Measurements from ENCODE around the gene SEMA4A. TPM values are rescaled to one million over a fixed set of nuclear protein-coding genes. Genes with fewer than 3 reads are reported as not detected.
A peak's percentile ranks its signal among the peaks of the same experiment; 100 is the strongest.

SEMA4A gene
- total RNA-seq, 3 donors from 2014 or later = 1.4 to 21.5 (median 9.2) TPM

DNA sequence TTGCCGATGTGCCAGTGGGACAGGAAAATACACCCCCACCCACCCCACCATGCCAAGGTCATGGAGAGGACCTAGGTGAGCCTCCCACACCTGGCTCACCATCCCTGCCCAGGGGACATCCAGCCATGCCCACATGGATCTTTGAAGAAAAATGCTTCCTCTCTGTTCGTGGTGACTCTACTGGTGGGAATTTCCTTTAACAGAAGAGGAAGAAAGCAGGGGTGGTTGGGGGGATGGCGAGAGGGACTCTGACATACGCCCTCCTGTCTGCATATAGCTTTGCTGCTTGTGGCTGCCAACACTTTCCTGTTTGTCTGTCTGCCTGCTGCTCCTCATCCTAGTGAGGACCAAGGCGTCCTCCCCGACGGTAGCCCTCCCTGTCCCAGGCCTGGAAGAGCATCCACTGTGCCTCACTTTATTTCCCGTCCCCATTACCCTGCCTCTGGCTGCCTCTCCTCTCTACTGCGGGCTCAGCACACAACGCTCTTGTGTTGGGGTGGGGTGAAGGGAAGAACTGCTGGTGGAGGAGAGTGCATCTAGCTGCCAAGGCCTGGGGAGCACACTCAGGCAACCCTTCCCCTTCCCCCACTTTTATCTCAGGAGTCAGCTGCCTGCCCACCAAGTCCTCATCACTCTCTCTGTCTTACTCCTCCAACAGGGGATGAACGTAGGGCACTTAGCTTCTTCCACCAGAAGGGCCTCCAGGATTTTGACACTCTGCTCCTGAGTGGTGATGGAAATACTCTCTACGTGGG lies 2.5 kb downstream of the SEMA4A start:
- intact Hi-C loops (cut with DNase I; ENCODE audit: low total_unique reads) = no loop called here
- H3K4me3 ChIP-seq = no peak overlapping the region
- H3K27ac ChIP-seq = no peak overlapping the region
- TF ChIP-seq POLR2AphosphoS5 (IDR thresholded peaks at IDR 0.05) (no peak), POLR2A (IDR thresholded peaks at IDR 0.05) (no peak)
- TF ChIP-seq, protein P1, sequence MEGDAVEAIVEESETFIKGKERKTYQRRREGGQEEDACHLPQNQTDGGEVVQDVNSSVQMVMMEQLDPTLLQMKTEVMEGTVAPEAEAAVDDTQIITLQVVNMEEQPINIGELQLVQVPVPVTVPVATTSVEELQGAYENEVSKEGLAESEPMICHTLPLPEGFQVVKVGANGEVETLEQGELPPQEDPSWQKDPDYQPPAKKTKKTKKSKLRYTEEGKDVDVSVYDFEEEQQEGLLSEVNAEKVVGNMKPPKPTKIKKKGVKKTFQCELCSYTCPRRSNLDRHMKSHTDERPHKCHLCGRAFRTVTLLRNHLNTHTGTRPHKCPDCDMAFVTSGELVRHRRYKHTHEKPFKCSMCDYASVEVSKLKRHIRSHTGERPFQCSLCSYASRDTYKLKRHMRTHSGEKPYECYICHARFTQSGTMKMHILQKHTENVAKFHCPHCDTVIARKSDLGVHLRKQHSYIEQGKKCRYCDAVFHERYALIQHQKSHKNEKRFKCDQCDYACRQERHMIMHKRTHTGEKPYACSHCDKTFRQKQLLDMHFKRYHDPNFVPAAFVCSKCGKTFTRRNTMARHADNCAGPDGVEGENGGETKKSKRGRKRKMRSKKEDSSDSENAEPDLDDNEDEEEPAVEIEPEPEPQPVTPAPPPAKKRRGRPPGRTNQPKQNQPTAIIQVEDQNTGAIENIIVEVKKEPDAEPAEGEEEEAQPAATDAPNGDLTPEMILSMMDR (IDR thresholded peaks at IDR 0.05) = no peak
- peaks cover 6 to 9% of the 10 kb centered on the region in 2 donors for H3K4me1 ChIP-seq
- H3K9me3 ChIP-seq = no peaks in the 10 kb centered on the region
- H3K36me3 ChIP-seq = no peaks in the 10 kb centered on the region
- DNase-seq (ENCODE audit: low spot score in 2 of 2) = no peak
- no peaks in the 10 kb centered on the region for H3K27me3 ChIP-seq

DNA sequence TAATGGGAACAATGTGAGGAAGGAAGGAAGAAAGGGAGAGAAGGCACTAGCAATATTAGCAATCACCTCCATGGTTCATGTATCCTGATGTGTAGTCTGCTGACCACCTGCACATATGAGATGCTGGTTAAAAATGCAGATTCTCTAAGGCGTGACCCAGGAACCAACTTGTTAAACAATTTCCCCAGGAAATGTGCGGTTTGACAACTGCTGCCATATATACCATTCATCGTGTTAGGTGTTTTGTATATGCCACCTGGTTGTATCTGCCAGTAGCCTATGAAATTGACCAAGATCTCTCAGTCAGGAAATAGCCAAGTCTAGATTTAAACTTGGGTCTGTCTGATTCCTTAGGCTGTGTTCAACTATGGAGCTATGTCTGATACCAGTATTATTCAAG lies 4.1 kb downstream of the SEMA4A start:
- peaks cover 6 to 9% of the 10 kb centered on the region in 2 donors for H3K4me1 ChIP-seq
- TF ChIP-seq POLR2AphosphoS5 (IDR thresholded peaks at IDR 0.05) = no peak
- TF ChIP-seq POLR2A (IDR thresholded peaks at IDR 0.05) = no peak
- TF ChIP-seq, protein P1 (IDR thresholded peaks at IDR 0.05) = no peak
- DNase-seq (ENCODE audit: low spot score in 2 of 2) = no peak

DNA sequence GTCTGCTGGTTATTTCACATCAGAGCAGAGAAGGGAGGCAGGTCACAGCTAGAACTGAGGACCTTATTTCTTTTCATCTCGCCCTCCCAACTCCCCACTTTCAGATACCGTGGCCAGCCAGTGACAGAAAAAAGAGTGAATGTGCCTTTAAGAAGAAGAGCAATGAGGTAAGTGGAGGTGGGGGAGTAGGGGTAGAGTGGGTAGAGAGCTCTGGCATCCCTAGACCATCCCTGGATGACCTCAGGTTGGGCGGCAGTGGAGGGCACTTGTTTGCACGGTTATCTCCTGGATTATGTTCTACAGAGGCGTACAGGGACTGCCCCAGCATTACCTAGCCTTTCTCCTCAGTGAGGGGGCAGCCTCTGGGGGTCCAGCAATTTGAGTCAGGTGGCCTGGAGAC lies 4.6 kb downstream of the SEMA4A start:
- no peak overlapping the region for H3K4me3 ChIP-seq
- H3K4me1 ChIP-seq = peaks cover 2 to 9% of the 10 kb centered on the region in 2 donors
- no peaks in the 10 kb centered on the region for H3K36me3 ChIP-seq
- TF ChIP-seq, protein P1 (IDR thresholded peaks at IDR 0.05) = no peak
- TF ChIP-seq POLR2A (IDR thresholded peaks at IDR 0.05) (no peak), POLR2AphosphoS5 (IDR thresholded peaks at IDR 0.05) (no peak)
- no peak overlapping the region for H3K27ac ChIP-seq
- DNase-seq (ENCODE audit: low spot score in 2 of 2) = no peak
- no peaks in the 10 kb centered on the region for H3K9me3 ChIP-seq
- H3K27me3 ChIP-seq = no peaks in the 10 kb centered on the region
- intact Hi-C loops (cut with DNase I; ENCODE audit: low total_unique reads) = no loop called here

More for the DNA sequence above, 4.1 kb downstream of the SEMA4A start:
- Histone ChIP-seq H3K9me3 (no peaks in the 10 kb centered on the region), H3K27me3 (no peaks in the 10 kb centered on the region), H3K36me3 (no peaks in the 10 kb centered on the region), H3K4me3 (no peak overlapping the region), H3K27ac (no peak overlapping the region)
- intact Hi-C loops (cut with DNase I; ENCODE audit: low total_unique reads) = no loop called here

DNA sequence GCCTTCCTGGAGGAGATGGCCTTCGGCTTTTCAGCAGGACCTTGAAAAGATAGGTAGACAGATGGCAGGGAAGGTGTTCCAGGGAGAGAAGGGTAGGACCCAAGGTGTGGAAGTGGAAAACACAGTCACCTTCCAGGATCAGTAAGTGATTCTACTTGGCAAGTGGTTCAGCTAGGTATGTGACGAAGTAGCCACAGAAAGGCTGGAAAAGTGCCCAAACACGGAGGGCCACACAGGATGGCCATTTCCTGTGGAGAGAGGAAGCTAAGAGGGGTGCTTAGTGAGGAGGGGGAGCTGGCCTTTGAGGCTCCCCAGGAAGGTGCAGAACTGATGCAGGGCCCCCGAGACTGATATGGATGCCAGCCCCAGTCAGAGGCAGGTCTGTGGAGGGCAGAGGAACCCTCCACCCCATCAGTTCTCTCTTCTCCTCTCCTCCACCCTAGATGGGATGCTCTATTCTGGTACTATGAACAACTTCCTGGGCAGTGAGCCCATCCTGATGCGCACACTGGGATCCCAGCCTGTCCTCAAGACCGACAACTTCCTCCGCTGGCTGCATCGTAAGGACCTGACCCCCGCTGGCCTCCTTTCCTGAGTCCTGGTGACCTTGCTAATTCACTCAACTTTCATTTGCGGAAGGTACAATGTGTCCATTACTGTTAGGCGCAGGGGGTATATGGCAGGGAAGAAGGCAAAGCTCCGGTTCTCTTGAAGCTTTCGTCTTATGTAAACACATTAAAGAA lies 6.8 kb downstream of the SEMA4A start:
- TF ChIP-seq POLR2AphosphoS5 (IDR thresholded peaks at IDR 0.05) = no peak
- Histone ChIP-seq H3K36me3 (no peaks in the 10 kb centered on the region), H3K27me3 (no peaks in the 10 kb centered on the region), H3K4me3 (peak overlapping the region; percentile 40 to 66 (median 54)), H3K4me1 (no peaks in the 10 kb centered on the region), H3K27ac (peak overlapping the region; percentile 26 to 94), H3K9me3 (no peaks in the 10 kb centered on the region)
- no peak for DNase-seq (ENCODE audit: low spot score in 2 of 2)
- intact Hi-C loops (cut with DNase I; ENCODE audit: low total_unique reads) = no loop called here

DNA sequence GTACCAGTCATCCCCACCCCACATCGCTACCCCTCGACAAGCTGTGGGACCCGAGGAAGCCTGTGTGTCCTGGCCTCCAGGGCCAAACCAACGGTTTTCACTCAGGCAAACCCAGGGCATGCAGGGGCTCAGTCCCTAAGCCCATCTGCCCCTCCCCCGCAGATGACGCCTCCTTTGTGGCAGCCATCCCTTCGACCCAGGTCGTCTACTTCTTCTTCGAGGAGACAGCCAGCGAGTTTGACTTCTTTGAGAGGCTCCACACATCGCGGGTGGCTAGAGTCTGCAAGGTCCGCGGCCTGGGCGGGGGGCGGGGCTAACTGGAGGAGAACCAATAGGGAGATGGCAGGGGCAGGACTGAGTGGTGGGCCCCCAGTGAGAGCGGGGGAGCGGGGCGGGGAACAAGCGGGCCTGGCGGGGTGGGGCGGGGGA lies 7.4 kb downstream of the SEMA4A start:
- no peaks in the 10 kb centered on the region for H3K4me1 ChIP-seq
- H3K27me3 ChIP-seq = no peaks in the 10 kb centered on the region
- H3K4me3 ChIP-seq = peak overlapping the region; percentile 40 to 66 (median 54)
- peak; percentile 67 to 73 for DNase-seq (ENCODE audit: low spot score in 2 of 2)
- TF ChIP-seq, protein P1 (IDR thresholded peaks at IDR 0.05) = no peak
- TF ChIP-seq POLR2AphosphoS5 (IDR thresholded peaks at IDR 0.05) (no peak), POLR2A (IDR thresholded peaks at IDR 0.05) (no peak)
- intact Hi-C loops (cut with DNase I; ENCODE audit: low total_unique reads) = no loop called here
- no peaks in the 10 kb centered on the region for H3K36me3 ChIP-seq
- H3K9me3 ChIP-seq = no peaks in the 10 kb centered on the region
- H3K27ac ChIP-seq = peak overlapping the region; percentile 74 to 94
